Vagina (tissue), 2 donors: ENCODE results near the gene DNAH1. TPM values are rescaled to one million over a fixed set of nuclear protein-coding genes. Genes with fewer than 3 reads are reported as not detected.
A peak's percentile ranks its signal among the peaks of the same experiment; 100 is the strongest.

Source experiments
- DNase-seq, 2 donors: peaks; one replicate each; pipeline ENCODE4 v3.0.0-alpha.2; 2017; ENCODE audit errors: extremely low spot score in 2 of 2
- H3K27ac ChIP-seq: fragments of 200-600 bp; sonication (generic); one replicate; pipeline ENCODE4 v1.5.1; 2019
- H3K27me3 ChIP-seq: fragments of 200-600 bp; sonication (generic); one replicate; pipeline ENCODE4 v1.5.1; 2019
- H3K36me3 ChIP-seq, 2 donors: fragments of 200-600 bp; sonication (generic); one replicate each; pipeline ENCODE4 v1.5.1; 2017 to 2019
- H3K4me1 ChIP-seq: fragments of 200-600 bp; sonication (generic); one replicate; pipeline ENCODE4 v1.5.1; 2019
- H3K4me3 ChIP-seq, 2 donors: fragments of 200-600 bp; sonication (generic); 1 replicate in 1 of 2; 2 replicates in 1 of 2; pipeline ENCODE4 v1.5.1; 2016 to 2019
- H3K9me3 ChIP-seq: fragments of 200-600 bp; sonication (generic); one replicate; pipeline ENCODE4 v1.5.1; 2019
- POLR2A ChIP-seq, 2 donors: fragments of 450-650 bp; IDR thresholded peaks; one replicate each; pipeline ENCODE4 v1.6.1; 2017; ENCODE audit warnings: antibody characterized with exemption in 2 of 2, mild to moderate bottlenecking in 2 of 2, moderate library complexity in 2 of 2
- POLR2AphosphoS5 ChIP-seq, 2 donors: sonication (generic); formaldehyde crosslinking; IDR thresholded peaks; one replicate each; pipeline ENCODE4 v1.9.0; 2017; ENCODE audit warnings: antibody characterized with exemption in 2 of 2, mild to moderate bottlenecking in 2 of 2, low read depth in 1 of 2; ENCODE audit not compliant: insufficient read depth in 1 of 2
- intact Hi-C: fragments of 100-400 bp; cut with DNase I; formaldehyde crosslinking; loops from one replicate; pipeline ENCODE4 v1.15.1; 2023
- total RNA-seq: library from RNA; depleted of rRNA; stranded (reverse); fragments of >200 nt; gene quantifications from one replicate; pipeline ENCODE4 v1.2.3, GENCODE V29; 2016
- TF ChIP-seq, protein P1 (sequence below), 3 experiments: fragments of 450-650 bp in 2 of 3; fragments of 200-600 bp in 1 of 3; sonication (generic) in 1 of 3; IDR thresholded peaks; one replicate each; pipeline ENCODE4 v1.5.1; 2017 to 2019; ENCODE audit warnings: antibody characterized with exemption in 3 of 3, mild to moderate bottlenecking in 2 of 3, moderate library complexity in 2 of 3

The DNAH1 gene
- total RNA-seq, 1 donor from 2014 or later: 12.3 TPM

GRCh38 chr3:52429779-52430415, 113.8 kb downstream of the DNAH1 start:
- TF ChIP-seq POLR2A (IDR thresholded peaks at IDR 0.05): no peak
- TF ChIP-seq POLR2AphosphoS5 (IDR thresholded peaks at IDR 0.05; ENCODE audit: insufficient read depth in 1 of 2, low read depth in 1 of 2): no peak
- TF ChIP-seq, protein P1, sequence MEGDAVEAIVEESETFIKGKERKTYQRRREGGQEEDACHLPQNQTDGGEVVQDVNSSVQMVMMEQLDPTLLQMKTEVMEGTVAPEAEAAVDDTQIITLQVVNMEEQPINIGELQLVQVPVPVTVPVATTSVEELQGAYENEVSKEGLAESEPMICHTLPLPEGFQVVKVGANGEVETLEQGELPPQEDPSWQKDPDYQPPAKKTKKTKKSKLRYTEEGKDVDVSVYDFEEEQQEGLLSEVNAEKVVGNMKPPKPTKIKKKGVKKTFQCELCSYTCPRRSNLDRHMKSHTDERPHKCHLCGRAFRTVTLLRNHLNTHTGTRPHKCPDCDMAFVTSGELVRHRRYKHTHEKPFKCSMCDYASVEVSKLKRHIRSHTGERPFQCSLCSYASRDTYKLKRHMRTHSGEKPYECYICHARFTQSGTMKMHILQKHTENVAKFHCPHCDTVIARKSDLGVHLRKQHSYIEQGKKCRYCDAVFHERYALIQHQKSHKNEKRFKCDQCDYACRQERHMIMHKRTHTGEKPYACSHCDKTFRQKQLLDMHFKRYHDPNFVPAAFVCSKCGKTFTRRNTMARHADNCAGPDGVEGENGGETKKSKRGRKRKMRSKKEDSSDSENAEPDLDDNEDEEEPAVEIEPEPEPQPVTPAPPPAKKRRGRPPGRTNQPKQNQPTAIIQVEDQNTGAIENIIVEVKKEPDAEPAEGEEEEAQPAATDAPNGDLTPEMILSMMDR (IDR thresholded peaks at IDR 0.05): no peak

DNA sequence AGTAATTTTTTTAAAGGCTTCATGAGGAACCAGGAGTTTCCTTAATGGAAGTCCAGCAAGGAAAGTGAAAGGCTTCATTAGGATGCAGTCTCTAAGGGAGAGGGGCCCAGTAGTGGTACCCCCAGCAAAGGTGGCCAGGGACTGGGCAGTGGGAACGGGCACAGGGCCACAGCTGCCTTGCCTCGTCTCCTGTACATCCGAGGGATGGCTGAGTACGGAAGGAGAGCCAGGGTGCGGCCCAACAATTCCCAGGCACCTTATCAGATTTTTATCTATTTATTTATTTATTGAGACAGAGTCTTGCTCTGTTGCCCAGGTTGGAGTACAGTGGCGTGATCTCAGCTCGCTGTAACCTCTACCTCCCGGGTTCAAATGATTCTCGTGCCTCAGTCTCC, 114.3 kb downstream of the DNAH1 start:
- intact Hi-C loops: no loop called here
- no peak for DNase-seq
- no peak overlapping the region for H3K4me3 ChIP-seq
- H3K9me3 ChIP-seq: no peaks in the 10 kb centered on the region
- TF ChIP-seq POLR2A (IDR thresholded peaks at IDR 0.05): no peak
- TF ChIP-seq POLR2AphosphoS5 (IDR thresholded peaks at IDR 0.05; ENCODE audit: insufficient read depth in 1 of 2, low read depth in 1 of 2): no peak
- TF ChIP-seq, protein P1 (IDR thresholded peaks at IDR 0.05): no peak
- no peaks in the 10 kb centered on the region for H3K27me3 ChIP-seq
- H3K36me3 ChIP-seq: no peaks in the 10 kb centered on the region
- peaks cover 27% of the 10 kb centered on the region for H3K4me1 ChIP-seq
- no peak overlapping the region for H3K27ac ChIP-seq

More at GRCh38 chr3:52429779-52430415, 113.8 kb downstream of the DNAH1 start:
- H3K36me3 ChIP-seq: no peaks in the 10 kb centered on the region
- no peak for DNase-seq
- intact Hi-C loops: loop anchor here (2.0 to 10.0 kb wide), 2 partner anchors 15 to 95 kb away; partner anchors contain the start of gene SEMA3G
- H3K4me1 ChIP-seq: peaks cover 27% of the 10 kb centered on the region
- H3K9me3 ChIP-seq: no peaks in the 10 kb centered on the region
- no peaks in the 10 kb centered on the region for H3K27me3 ChIP-seq
- no peak overlapping the region for H3K27ac ChIP-seq
- H3K4me3 ChIP-seq: no peak overlapping the region

GRCh38 chr3:52431459-52432223, 115.5 kb downstream of the DNAH1 start:
- no peaks in the 10 kb centered on the region for H3K9me3 ChIP-seq
- no peaks in the 10 kb centered on the region for H3K27me3 ChIP-seq
- H3K4me1 ChIP-seq: peaks cover 32% of the 10 kb centered on the region
- intact Hi-C loops: no loop called here
- no peak overlapping the region for H3K27ac ChIP-seq
- H3K4me3 ChIP-seq: no peak overlapping the region
- no peak for DNase-seq
- TF ChIP-seq POLR2AphosphoS5 (IDR thresholded peaks at IDR 0.05; ENCODE audit: insufficient read depth in 1 of 2, low read depth in 1 of 2): no peak
- no peaks in the 10 kb centered on the region for H3K36me3 ChIP-seq

GRCh38 chr3:52432225-52432624, 116.1 kb downstream of the DNAH1 start:
- Histone ChIP-seq H3K27me3 (no peaks in the 10 kb centered on the region), H3K4me3 (no peak overlapping the region), H3K36me3 (no peaks in the 10 kb centered on the region), H3K9me3 (no peaks in the 10 kb centered on the region), H3K4me1 (peaks cover 37% of the 10 kb centered on the region), H3K27ac (peak overlapping the region; percentile 2)
- intact Hi-C loops: no loop called here
- no peak for DNase-seq
- no peak for TF ChIP-seq POLR2A (IDR thresholded peaks at IDR 0.05)
- TF ChIP-seq POLR2AphosphoS5 (IDR thresholded peaks at IDR 0.05; ENCODE audit: insufficient read depth in 1 of 2, low read depth in 1 of 2): no peak
- TF ChIP-seq, protein P1 (IDR thresholded peaks at IDR 0.05): no peak

DNA sequence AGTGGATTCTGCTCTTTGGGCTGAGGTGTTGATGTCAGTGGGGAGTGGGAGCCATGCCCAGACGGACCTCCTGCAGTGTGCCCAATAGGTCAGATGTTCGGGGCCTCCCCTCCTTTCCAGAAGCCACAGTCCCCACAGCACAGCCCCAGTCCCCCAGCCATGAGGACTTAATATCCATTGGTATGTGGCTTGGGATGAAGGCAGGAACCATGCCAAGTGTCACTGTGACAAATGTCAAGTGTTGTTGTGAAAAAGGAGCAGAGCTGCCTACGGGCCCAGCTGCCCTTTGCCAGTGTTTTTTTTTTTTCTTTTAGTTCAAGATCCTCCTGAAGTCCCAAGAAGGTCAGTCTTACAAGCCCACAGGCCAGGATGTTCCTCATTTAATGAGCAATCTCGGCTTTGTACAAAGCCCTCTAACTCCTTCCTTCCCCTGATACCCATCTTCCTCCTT, 116.6 kb downstream of the DNAH1 start:
- no peak for DNase-seq

More for the DNA sequence above, 116.6 kb downstream of the DNAH1 start:
- no peak for TF ChIP-seq POLR2A (IDR thresholded peaks at IDR 0.05)
- TF ChIP-seq POLR2AphosphoS5 (IDR thresholded peaks at IDR 0.05; ENCODE audit: insufficient read depth in 1 of 2, low read depth in 1 of 2): no peak
- TF ChIP-seq, protein P1 (IDR thresholded peaks at IDR 0.05): no peak
- intact Hi-C loops: no loop called here
- Histone ChIP-seq H3K4me1 (peaks cover 42% of the 10 kb centered on the region), H3K9me3 (no peaks in the 10 kb centered on the region), H3K36me3 (no peaks in the 10 kb centered on the region), H3K4me3 (no peak overlapping the region), H3K27me3 (no peaks in the 10 kb centered on the region), H3K27ac (peak overlapping the region; percentile 2)
